Trophoblast cell (in vitro differentiated cells and primary cell): ENCODE measurements around the gene ETV7.

Experiments
- DNase-seq, 2 donors: peaks; one replicate each; pipeline ENCODE4 v3.0.0-alpha.2; 2016
- H2AFZ ChIP-seq: 2 replicates; pipeline ENCODE4 v1.6.1; 2013; ENCODE audit warnings: low read length, moderate library complexity, mild to moderate bottlenecking; ENCODE audit not compliant: insufficient read depth, poor library complexity
- H2AK5ac ChIP-seq: 2 replicates; pipeline ENCODE4 v1.6.1; 2013; ENCODE audit warnings: mild to moderate bottlenecking, low read length
- H2BK120ac ChIP-seq: 2 replicates; pipeline ENCODE4 v1.6.1; 2013; ENCODE audit warnings: low read length, mild to moderate bottlenecking, moderate library complexity; ENCODE audit not compliant: insufficient read depth, poor library complexity
- H2BK12ac ChIP-seq: 2 replicates; pipeline ENCODE4 v1.6.1; 2013; ENCODE audit warnings: mild to moderate bottlenecking, low read length, moderate library complexity
- H2BK5ac ChIP-seq: 2 replicates; pipeline ENCODE4 v1.6.1; 2013; ENCODE audit warnings: low read length, low read depth, moderate library complexity, mild to moderate bottlenecking; ENCODE audit not compliant: poor library complexity
- H3K14ac ChIP-seq: 2 replicates; pipeline ENCODE4 v1.6.1; 2013; ENCODE audit warnings: mild to moderate bottlenecking, low read length
- H3K18ac ChIP-seq: 2 replicates; pipeline ENCODE4 v1.6.1; 2013; ENCODE audit warnings: mild to moderate bottlenecking, low read length
- H3K23ac ChIP-seq: 2 replicates; pipeline ENCODE4 v1.6.1; 2013; ENCODE audit warnings: low read length
- H3K27ac ChIP-seq: 2 replicates; pipeline ENCODE4 v1.5.1; 2013; ENCODE audit warnings: low read depth, mild to moderate bottlenecking, inconsistent platforms, low read length, moderate library complexity
- H3K27me3 ChIP-seq: 2 replicates; pipeline ENCODE4 v1.6.1; 2013; ENCODE audit warnings: inconsistent platforms, mild to moderate bottlenecking, low read length, moderate library complexity; ENCODE audit not compliant: insufficient read depth
- H3K36me3 ChIP-seq, 2 experiments: 1 replicate in 1 of 2; 2 replicates in 1 of 2; pipeline ENCODE4 v1.6.1; 2013; ENCODE audit warnings: low read length in 2 of 2, mild to moderate bottlenecking in 2 of 2, moderate library complexity in 1 of 2; ENCODE audit not compliant: insufficient read depth in 2 of 2, control insufficient read depth in 1 of 2
- H3K4ac ChIP-seq: 2 replicates; pipeline ENCODE4 v1.6.1; 2013; ENCODE audit warnings: low read depth, mild to moderate bottlenecking, low read length, moderate library complexity
- H3K4me1 ChIP-seq, 2 experiments: 1 replicate in 1 of 2; 2 replicates in 1 of 2; pipeline ENCODE4 v1.6.1; 2013; ENCODE audit warnings: low read length in 2 of 2, mild to moderate bottlenecking in 2 of 2, moderate library complexity in 1 of 2; ENCODE audit not compliant: insufficient read depth in 2 of 2, control insufficient read depth in 1 of 2
- H3K4me2 ChIP-seq: 2 replicates; pipeline ENCODE4 v1.6.1; 2013; ENCODE audit warnings: inconsistent platforms, mild to moderate bottlenecking, low read length, moderate library complexity
- H3K4me3 ChIP-seq: 2 replicates; pipeline ENCODE4 v1.5.1; 2013; ENCODE audit warnings: mild to moderate bottlenecking, low read depth, low read length, inconsistent platforms
- H3K79me1 ChIP-seq: one replicate; pipeline ENCODE4 v1.6.1; 2013; ENCODE audit warnings: low read length
- H3K79me2 ChIP-seq: 2 replicates; pipeline ENCODE4 v1.6.1; 2013; ENCODE audit warnings: low read length, mild to moderate bottlenecking; ENCODE audit not compliant: control insufficient read depth, insufficient read depth, poor library complexity
- H3K9ac ChIP-seq: 2 replicates; pipeline ENCODE4 v1.6.1; 2013; ENCODE audit warnings: mild to moderate bottlenecking, low read length
- H3K9me3 ChIP-seq: 2 replicates; pipeline ENCODE4 v1.6.1; 2013; ENCODE audit warnings: low read depth, mild to moderate bottlenecking, control low read depth, inconsistent platforms, low read length; ENCODE audit not compliant: insufficient read depth
- H4K12ac ChIP-seq: 2 replicates; pipeline ENCODE4 v1.6.1; 2013; ENCODE audit warnings: low read depth, mild to moderate bottlenecking, low read length, moderate library complexity
- H4K8ac ChIP-seq: 2 replicates; pipeline ENCODE4 v1.6.1; 2013; ENCODE audit warnings: low read depth, mild to moderate bottlenecking, low read length, moderate library complexity
- H4K91ac ChIP-seq: one replicate; pipeline ENCODE4 v1.6.1; 2013; ENCODE audit warnings: low read depth, mild to moderate bottlenecking, low read length, moderate library complexity
- WGBS: extraction: QIAGEN DNeasy Blood & Tissue Kit; methylation state at CpG from one replicate; pipeline ENCODE4 v1.1.7; 2013; ENCODE audit warnings: missing lambda C conversion rate; ENCODE audit not compliant: insufficient read length, insufficient coverage; ENCODE audit errors: extremely low coverage; 5-methylcytosine and 5-hydroxymethylcytosine counted together

The ETV7 gene

DNA sequence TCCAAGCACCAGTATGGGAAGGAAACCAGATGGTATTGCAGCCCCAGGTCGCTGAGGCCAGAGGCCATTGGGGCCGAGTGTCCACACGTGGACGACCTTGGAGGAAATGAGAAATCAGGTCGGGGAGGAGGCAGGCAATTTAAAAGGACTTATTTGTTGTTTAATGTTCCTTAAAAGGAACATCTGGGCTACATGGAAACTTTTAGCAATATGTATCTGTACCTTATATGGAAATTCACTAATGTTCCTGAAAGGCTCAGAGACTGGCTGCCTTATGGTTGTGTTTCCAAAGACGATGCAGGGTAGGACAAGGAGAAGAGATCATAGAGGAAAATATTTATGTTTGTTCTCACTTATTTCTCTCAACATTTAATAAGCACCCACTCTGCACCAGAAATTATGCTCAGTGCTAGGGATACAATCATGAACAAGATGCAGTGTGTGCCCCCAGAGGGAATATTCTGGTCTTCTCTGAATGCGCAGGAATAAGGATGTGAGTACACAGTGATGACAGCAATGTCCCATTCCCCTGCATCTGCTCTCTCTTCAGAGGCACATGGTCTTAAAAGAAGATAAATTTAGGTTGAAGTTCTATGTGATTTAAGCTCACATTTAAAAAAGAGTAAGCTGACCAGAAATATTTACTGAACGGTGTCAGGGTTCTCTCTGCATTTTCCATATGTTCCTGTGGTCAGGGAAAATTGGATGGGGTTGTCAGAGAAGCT is 54.1 kb downstream of the ETV7 start:
- Histone ChIP-seq H3K27me3 (no peaks in the 10 kb centered on the region), H3K27ac (no peak overlapping the region), H2AK5ac (no peak overlapping the region), H2BK12ac (no peak overlapping the region), H3K4me3 (no peak overlapping the region), H4K12ac (no peak overlapping the region), H2AFZ (no peak overlapping the region), H3K4me1 (no peaks in the 10 kb centered on the region), H3K36me3 (no peaks in the 10 kb centered on the region), H3K9ac (no peak overlapping the region), H2BK5ac (no peak overlapping the region), H3K9me3 (peaks cover 2% of the 10 kb centered on the region), H3K4ac (no peak overlapping the region), H2BK120ac (no peak overlapping the region), H3K23ac (no peak overlapping the region), H4K8ac (no peak overlapping the region), H3K79me1 (no peaks in the 10 kb centered on the region), H3K14ac (no peak overlapping the region), H3K4me2 (no peak overlapping the region), H3K18ac (no peak overlapping the region), H3K79me2 (no peaks in the 10 kb centered on the region), H4K91ac (no peak overlapping the region)
- no CpG with 5 or more reads among the region's 8 CpGs for WGBS
- DNase-seq: no peak

DNA sequence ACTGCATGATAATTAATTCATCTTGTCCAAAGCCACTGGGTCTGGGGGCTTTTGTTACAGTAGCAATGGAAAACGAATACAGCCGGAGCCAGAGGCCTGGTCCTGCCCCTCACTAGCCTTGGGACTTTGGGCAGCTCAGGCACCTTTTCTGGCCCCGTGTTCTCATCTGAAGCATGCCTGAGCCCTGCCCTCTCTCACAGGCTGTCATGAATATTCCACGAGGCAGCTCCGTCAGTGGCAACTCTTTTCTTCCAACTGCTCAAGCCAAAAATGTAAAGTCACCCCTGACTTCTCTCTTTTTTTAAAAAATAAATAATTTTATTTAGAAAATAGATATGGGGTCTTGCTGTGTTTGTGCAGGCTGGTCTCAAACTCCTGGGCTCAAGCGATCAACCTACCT is 56.1 kb downstream of the ETV7 start:
- H4K91ac ChIP-seq: no peak overlapping the region
- H3K79me2 ChIP-seq: no peaks in the 10 kb centered on the region
- H2AFZ ChIP-seq: no peak overlapping the region
- no peak overlapping the region for H3K18ac ChIP-seq
- H3K36me3 ChIP-seq: no peaks in the 10 kb centered on the region
- no peak overlapping the region for H2BK12ac ChIP-seq
- no peak overlapping the region for H3K27ac ChIP-seq
- H2BK120ac ChIP-seq: no peak overlapping the region
- no peak overlapping the region for H2AK5ac ChIP-seq
- no peak overlapping the region for H3K4ac ChIP-seq
- H3K4me3 ChIP-seq: no peak overlapping the region
- DNase-seq: no peak
- no CpG with 5 or more reads among the region's 6 CpGs for WGBS
- H3K9ac ChIP-seq: no peak overlapping the region
- no peak overlapping the region for H4K12ac ChIP-seq
- no peaks in the 10 kb centered on the region for H3K4me1 ChIP-seq
- no peak overlapping the region for H2BK5ac ChIP-seq
- H3K9me3 ChIP-seq: peaks cover 2% of the 10 kb centered on the region
- H4K8ac ChIP-seq: no peak overlapping the region
- no peaks in the 10 kb centered on the region for H3K79me1 ChIP-seq
- H3K14ac ChIP-seq: no peak overlapping the region
- no peaks in the 10 kb centered on the region for H3K27me3 ChIP-seq
- no peak overlapping the region for H3K23ac ChIP-seq
- H3K4me2 ChIP-seq: no peak overlapping the region

DNA sequence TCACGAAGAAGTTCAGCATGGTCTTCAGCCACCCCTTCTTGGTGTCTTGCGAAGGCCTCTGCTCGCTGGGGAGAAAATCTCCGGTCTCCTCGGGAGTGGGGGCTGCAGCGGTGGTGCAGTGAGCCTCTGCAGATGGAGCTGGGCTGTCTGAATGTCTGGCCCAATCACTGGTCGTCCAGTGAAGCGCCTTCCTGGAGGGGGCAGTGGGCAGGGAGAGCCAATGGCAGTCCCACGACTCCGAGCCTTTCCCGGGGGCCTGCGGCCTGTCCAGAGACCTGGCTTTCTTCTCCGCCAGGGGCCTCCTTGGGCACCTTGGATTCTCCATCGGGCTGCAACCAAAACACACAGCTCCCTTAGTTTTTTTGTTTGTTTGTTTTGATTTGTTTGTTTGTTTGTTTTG is 57.1 kb downstream of the ETV7 start:
- H3K27me3 ChIP-seq: no peaks in the 10 kb centered on the region
- no peak overlapping the region for H2BK120ac ChIP-seq
- H3K4me1 ChIP-seq: no peaks in the 10 kb centered on the region
- H3K79me2 ChIP-seq: no peaks in the 10 kb centered on the region
- H3K23ac ChIP-seq: no peak overlapping the region
- H2BK5ac ChIP-seq: no peak overlapping the region
- H3K9me3 ChIP-seq: peaks cover 2% of the 10 kb centered on the region
- H3K27ac ChIP-seq: no peak overlapping the region
- H3K18ac ChIP-seq: no peak overlapping the region
- H4K12ac ChIP-seq: no peak overlapping the region
- no CpG with 5 or more reads among the region's 14 CpGs for WGBS
- no peak overlapping the region for H3K9ac ChIP-seq
- H4K91ac ChIP-seq: no peak overlapping the region
- no peak for DNase-seq
- H4K8ac ChIP-seq: no peak overlapping the region
- H2AK5ac ChIP-seq: no peak overlapping the region
- no peaks in the 10 kb centered on the region for H3K79me1 ChIP-seq
- no peak overlapping the region for H3K4me2 ChIP-seq
- H3K4ac ChIP-seq: no peak overlapping the region
- no peak overlapping the region for H3K14ac ChIP-seq
- no peak overlapping the region for H2BK12ac ChIP-seq
- H3K36me3 ChIP-seq: no peaks in the 10 kb centered on the region
- no peak overlapping the region for H2AFZ ChIP-seq
- H3K4me3 ChIP-seq: no peak overlapping the region

DNA sequence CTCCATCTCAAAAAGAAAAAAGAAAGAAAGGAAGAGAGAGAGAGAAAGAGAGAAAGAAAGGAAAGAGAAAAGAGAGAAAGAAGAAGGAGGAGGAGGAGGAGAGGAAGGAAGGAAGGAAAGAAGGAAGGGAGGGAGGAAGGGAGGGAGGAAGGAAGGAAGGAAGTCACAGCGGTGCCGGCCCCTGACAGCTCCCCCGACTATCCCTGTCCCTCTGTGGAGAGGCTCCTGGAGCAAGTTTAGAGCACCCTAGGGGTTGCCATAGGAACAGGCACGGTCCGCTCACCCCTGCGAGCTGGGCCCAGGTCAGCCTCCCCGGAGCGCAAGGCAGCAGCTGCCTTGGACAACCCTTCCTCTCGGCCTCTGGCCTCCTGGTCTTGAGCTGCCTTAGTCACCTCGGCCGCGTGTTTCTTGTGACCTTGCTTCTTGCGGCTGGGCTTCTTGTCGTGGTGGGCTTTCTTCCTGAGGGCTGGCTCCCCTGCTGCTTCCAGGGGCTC is 57.6 kb downstream of the ETV7 start:
- no peak overlapping the region for H2BK5ac ChIP-seq
- no peak overlapping the region for H3K27ac ChIP-seq
- no peak overlapping the region for H3K4me2 ChIP-seq
- H4K8ac ChIP-seq: no peak overlapping the region
- H3K14ac ChIP-seq: no peak overlapping the region
- no peak overlapping the region for H2AK5ac ChIP-seq
- no peaks in the 10 kb centered on the region for H3K36me3 ChIP-seq
- peaks cover 2% of the 10 kb centered on the region for H3K9me3 ChIP-seq
- no peak overlapping the region for H2BK12ac ChIP-seq
- no peaks in the 10 kb centered on the region for H3K79me1 ChIP-seq
- no peaks in the 10 kb centered on the region for H3K79me2 ChIP-seq
- H3K4me3 ChIP-seq: no peak overlapping the region
- H3K23ac ChIP-seq: no peak overlapping the region
- no peak overlapping the region for H2AFZ ChIP-seq
- no peak overlapping the region for H2BK120ac ChIP-seq
- no peak for DNase-seq
- H3K9ac ChIP-seq: no peak overlapping the region
- no peak overlapping the region for H3K18ac ChIP-seq
- no peak overlapping the region for H4K12ac ChIP-seq
- H3K4me1 ChIP-seq: no peaks in the 10 kb centered on the region
- H4K91ac ChIP-seq: no peak overlapping the region
- WGBS: no CpG with 5 or more reads among the region's 14 CpGs
- H3K27me3 ChIP-seq: no peaks in the 10 kb centered on the region
- H3K4ac ChIP-seq: no peak overlapping the region
